Stimulated activated CD4-positive, alpha-beta T cell treated with anti-CD3 and anti-CD28 coated beads, Interleukin-4, amount 100 ng/mL, for 1 hour (primary cell): ENCODE data around the gene TSPAN15.

ENCODE experiments used
- DNase-seq: peaks from one replicate; pipeline ENCODE4 v3.0.0-alpha.2; 2020

TSPAN15 gene

DNA sequence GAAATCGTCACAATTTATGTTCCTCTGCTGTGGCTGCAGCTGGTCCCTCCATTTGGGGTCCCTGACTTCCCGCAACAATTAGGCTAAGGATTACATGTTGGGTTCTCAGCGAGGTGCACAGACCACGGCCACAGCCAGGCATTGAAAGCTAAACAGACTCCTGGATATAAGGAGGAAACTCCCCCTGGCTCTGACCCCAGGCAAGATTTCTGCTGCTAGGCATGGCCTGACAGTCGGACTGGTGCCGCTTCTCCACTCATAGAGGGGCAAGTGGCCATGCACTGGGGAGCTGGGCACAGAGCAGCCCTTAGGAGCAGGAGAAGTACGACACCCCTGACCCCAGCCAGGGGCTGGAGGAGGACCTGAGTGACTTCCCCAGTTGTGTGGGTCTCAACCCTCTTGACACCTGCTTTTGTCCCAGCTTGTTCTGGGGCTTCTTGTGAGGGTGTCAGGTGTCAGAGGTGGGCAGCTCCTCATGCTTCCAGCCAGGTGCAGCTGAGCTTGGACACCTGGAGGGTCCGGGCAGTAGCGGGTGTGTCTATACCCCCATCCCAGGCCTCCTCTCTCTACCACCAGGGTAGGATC lies 38.3 kb downstream of the TSPAN15 start:
- DNase-seq: no peak

DNA sequence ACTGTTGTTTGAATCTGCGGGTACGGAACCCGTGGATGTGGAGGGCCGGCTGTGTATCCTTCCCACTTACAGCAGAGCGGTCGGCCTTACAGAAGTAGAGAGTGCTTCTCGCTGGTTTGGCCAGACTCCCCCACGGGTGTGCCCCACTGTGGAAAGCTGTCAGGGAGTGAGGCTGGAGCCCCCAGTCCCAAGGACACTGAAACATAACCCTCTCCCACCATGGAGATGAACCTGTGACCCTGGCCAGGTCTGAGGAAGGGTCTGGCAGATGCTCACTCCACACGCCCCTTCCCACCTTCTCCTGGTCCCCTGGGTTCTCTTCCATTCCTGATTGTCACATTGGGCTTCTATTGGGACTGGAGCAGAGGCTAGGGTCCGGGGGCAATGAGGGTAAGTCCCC lies 39.6 kb downstream of the TSPAN15 start:
- DNase-seq: no peak

- no peak for DNase-seq
These were observed 40.3 kb downstream of the TSPAN15 start for GRCh38 chr10:69491611-69492010.

DNA sequence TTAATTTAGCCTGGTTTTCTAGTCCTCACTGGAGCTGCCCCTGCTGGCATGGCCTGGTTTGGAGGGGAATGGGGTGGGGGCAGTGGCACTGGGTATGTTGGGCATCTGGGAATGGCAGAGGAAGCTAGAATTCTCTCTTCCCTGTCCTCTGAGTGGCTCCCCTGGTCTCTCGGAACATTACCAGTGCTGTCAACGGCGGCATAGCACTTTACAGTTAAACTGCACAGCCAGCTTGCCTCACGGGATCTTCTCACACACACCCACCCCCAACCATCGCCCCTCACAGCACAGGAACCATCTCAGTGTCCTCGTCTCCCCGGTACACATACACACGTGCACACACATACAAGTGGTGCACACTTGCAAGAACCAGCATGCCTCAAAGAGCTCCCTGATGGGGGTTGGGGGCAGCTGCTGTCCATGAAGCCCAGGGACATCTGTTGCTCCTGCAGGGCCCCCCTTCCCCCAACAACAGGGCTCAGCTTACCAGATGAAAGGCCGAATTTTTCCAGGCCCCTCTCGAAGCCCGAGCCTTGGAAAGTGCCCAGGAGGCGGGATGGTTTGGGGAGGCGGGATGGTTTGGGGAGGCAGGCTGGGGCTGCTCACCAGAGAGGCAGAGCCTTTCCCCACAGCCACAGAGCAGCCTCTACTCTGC lies 41.0 kb downstream of the TSPAN15 start:
- DNase-seq: no peak

GRCh38 chr10:69492746-69493462 lies 41.6 kb downstream of the TSPAN15 start:
- no peak for DNase-seq

DNA sequence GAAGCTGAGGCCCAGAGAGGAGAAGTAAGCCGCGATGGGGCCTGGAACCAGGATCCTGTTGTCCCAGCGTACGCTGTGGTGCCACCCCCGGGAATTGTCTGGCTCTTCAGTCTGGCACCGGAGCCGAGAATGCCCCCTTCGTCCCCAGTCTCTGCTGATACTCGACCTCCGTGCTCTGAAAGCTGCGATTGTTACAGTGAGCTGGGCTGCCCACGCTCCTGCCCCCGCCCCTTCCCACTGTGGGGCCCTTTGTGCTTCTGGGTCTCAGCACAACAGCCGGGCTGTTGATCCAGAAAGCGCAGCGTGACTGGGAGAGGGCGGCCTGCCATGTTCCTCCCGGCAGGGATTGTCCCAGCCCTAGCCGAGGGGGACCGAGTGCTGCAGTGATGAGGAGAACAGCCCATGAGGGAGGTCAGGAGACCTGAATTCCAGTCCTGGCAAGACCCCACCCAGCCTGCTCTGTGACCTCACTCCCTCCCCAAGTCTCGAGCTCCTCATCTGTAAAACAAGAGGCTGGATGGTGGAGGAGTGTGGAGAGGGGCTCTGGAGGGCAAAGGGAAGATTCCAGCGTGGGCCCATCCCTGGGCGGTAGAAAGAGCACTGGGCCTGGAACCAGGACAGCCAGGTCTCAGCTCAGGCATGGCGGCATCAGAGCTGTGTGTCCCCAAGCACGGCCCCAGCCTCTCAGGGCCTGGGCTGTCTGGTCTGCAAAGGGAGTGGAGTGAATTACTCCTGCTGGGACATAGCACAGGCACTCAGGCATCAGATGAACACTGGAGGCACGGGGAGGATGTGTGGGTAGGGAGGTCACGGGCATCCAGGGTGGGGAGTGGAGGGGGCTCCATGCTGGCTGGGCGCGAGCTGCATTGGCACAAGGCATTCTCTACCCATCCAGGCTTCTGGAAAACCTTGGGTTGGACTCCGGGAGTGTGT lies 43.6 kb downstream of the TSPAN15 start:
- no peak for DNase-seq

- no peak for DNase-seq
These were observed 44.4 kb downstream of the TSPAN15 start for GRCh38 chr10:69495666-69496065.

DNA sequence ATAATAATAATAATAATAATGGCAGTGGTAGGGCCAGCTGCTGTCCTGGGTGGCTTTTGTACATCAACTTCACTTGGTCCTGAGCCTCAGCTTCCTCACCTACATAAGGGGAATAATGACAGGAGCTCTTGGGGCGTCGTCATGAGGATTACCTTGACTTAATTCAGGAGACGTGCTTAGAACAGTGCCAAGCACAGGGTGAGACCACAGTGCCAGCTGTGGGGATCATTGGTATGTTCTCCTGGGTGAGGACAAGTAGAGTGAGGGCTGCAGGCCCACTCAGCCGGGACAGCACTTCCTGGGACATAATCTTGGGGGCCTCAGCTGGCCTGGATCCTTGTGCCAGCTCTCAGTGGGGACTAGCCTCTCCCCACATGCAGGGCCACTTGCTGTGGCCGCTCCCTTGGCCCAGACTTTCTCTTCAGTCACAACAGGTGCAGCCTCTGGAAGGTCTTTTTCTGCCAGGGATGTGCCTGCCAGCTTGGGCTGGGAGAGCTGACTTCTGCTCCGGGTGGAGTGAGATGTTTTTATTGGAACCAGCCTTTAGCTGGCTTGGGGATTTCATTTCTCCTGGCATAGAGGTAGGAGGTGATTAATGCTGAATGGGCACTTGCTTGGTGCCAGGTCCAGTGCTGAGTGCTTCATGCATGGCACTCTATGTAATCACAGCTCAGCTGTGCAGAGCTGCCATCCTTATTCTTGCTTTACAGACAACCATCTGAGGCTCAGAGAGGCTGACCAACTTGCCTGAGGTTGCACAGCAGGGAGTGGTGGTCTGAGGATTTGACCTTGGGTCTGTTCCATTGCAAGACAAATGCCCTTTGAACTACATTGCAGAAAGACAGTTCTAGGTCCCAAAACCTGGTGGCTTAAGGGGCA lies 45.3 kb downstream of the TSPAN15 start:
- DNase-seq: no peak

GRCh38 chr10:69497231-69497561 lies 45.9 kb downstream of the TSPAN15 start:
- DNase-seq: no peak

DNA sequence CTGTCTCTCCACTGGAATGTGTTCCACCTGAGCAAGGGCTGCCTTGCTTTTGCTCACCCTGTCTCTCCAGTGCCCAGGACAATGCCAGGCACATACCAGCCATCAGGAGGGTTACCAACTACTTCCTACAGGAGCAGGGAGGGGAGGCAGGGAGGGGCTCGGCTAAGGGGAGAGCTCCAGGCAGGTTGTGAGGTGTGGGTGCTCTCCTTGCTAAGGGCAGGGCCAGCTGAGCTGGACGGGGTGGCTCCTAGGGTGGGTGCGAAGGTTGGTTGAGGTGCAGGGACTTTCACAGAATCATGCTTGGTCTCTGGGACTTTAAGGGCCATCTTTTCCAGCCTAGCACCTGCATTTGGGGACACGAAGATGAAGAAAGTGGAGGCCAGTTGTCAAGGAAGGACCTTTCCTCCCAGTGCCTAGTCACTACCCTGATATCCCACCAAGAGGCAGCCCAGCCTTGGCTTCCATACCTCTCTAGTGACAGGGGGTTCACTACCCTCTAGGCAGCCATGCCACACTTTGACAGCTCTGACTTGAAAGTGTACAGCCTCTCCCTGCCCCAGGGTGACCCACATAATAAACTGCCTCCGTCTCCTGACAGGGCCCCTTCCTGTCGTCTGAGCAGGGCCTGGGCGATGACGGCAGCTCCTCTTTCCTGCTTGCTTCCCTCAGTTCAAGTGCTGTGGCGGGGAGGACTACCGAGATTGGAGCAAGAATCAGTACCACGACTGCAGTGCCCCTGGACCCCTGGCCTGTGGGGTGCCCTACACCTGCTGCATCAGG lies 46.5 kb downstream of the TSPAN15 start:
- no peak for DNase-seq

DNA sequence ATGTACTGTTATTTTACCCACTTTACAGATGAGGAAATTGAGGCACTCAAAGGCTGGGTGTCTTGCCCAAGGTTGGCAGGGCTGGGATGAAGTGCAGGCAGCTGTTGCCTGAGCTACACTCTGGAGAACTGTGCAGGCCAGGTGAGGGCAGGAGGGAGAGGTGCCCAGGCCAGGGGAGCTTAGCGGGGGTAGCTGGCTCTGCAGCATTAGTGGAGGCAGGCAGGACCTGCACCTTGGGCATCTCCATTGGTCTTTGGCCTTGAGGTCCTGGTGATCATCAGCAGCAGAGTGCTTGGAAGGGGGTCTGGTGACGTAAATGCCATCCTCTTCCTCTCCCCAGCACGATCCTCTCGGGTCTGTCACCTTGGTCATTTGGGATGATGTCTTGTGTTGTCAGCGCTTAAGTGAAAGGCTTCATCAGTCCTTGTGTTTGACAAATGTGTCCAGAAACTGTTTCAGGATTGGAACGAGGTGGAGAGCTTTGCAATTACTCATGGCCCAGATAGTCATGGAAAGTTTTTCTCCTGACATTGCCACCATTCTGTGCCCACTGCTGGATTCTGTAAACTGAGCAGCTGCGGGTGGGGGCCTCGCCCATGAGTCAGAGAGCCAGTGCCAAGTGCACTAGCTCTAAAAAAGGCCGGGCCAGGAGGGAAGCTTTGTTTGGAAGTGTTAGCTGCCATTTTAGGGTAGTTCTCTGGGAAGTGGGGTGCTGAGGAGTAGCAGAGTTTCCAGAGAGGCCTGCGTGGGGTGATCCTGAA lies 47.6 kb downstream of the TSPAN15 start:
- no peak for DNase-seq

- no peak for DNase-seq
These were observed 48.7 kb downstream of the TSPAN15 start for GRCh38 chr10:69499726-69500689.

DNA sequence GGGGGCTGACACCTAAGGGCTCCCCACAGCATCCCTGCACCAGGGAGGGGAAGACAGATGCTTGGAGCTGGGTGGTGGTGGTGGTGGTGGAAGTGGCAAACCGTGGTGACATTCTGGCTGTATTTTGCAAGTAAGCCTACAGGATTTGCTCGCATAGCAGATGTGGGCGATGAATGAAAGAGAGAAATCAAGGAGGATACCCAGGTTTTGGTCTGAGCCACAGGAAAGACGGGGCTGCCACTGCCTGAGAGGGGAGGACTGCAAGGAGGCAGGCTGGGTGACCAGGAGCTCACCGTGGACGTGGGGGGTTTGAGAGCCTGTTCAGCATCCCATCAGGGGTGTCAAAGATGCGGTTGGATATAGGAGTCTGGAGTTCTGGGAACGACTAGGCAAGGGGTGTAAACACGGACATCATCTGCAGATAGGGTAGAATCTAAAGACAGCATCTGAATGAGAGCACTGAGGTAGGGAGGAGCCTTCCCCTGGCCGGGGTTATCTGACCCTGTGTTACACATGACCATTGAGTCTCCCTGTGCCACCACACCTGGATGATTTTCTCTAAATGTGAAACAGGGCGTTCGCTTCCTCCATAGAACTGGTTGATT lies 49.7 kb downstream of the TSPAN15 start:
- no peak for DNase-seq

GRCh38 chr10:69501657-69502056 lies 50.4 kb downstream of the TSPAN15 start:
- no peak for DNase-seq

DNA sequence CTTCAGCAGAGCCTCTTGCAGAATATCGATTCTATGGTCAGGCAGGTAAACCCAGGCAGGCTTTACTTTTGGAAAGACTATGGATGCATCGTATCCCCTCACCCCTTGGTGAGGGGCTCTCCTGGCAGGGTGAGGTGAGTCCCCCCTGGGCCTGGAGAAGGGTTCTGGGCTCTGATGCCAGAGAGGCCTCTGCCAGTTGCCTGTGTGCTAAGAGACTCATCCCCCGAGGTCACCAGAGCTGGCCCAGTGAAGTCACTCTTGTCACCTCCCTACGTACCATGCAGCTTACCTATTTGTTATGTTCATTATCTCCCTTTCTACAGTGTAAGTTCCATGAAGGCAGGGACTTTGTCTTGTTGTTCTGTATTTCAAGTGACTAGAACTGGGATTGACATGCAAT lies 51.3 kb downstream of the TSPAN15 start:
- no peak for DNase-seq

DNA sequence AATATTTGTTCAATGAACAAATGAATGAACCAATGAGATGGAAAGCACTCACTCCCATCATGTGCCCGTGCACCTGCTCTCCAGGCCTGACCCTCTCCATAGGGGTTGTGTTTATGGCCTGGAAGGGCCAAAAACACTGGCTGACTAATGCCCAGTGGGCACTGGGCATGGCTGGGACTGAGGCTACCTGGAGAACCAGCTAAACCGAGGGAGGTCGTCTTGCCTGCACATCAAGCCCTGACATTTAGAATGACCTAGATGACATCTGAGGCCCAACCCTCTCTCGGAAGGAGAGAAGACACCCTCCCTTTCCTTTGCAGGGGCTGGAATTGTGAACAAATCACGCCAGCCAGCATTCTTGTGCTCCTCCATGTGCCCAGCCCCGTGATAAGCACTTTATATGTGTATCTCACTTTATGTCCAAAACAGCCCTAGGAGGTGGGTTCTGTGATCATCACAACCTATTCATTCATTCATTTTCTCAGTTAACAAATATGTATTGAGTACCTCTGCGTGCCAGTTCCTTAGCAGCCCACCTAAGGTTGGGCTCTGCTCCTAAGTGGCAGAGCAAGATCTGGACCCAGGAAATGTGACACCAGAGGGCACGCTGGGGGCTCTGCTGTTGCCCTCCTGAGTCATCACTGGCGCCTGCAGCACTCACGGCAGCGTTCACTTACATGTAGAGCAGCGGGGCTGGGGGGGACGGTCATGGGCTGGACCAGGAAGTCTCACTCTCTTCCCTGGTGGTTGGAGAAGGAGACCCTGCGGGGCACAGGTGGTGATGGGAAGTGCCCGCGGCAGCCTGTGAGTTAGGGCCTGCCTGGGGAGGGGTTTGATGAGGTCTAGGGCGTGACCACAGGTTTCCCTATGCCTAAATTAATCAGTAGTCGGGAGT lies 52.0 kb downstream of the TSPAN15 start:
- no peak for DNase-seq

GRCh38 chr10:69503896-69504265 lies 52.6 kb downstream of the TSPAN15 start:
- DNase-seq: no peak
